ENCODE measurements around the gene CATSPERZ.
"Not testable (repeated sequence)": the region's sequence is repeated elsewhere in the genome, so short reads cannot be mapped to it uniquely, and the experiment has no call there.

The CATSPERZ gene

DNA sequence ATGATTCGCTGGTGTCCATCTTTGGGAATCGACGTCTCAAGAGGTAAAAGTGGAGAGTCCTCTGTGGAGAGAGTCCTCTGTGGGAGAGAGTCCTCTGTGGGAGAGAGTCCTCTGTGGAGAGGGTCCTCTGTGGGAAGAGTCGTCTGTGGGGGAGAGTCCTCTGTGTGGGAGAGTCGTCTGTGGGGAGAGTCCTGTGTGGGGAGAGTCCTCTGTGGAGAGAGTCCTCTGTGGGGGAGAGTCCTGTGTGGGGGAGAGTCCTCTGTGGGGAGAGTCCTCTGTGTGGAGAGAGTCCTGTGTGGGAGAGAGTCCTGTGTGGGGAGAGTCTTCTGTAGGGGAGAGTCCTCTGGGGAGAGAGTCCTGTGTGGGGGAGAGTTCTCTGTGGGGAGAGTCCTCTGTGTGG lies 20.9 kb downstream of the CATSPERZ start:
- DNase-seq = no peak

DNA sequence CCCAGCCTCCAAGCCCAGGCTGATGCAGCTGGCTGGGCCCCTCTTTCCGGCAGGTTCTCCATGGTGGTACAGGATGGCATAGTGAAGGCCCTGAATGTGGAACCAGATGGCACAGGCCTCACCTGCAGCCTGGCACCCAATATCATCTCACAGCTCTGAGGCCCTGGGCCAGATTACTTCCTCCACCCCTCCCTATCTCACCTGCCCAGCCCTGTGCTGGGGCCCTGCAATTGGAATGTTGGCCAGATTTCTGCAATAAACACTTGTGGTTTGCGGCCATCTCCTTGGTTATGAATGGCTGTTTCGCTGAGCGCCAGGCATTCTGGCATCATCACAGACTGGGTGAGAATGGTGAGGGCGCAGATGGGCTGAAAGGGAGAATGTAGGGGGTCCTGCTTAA lies 21.4 kb downstream of the CATSPERZ start:
- no peak for DNase-seq

DNA sequence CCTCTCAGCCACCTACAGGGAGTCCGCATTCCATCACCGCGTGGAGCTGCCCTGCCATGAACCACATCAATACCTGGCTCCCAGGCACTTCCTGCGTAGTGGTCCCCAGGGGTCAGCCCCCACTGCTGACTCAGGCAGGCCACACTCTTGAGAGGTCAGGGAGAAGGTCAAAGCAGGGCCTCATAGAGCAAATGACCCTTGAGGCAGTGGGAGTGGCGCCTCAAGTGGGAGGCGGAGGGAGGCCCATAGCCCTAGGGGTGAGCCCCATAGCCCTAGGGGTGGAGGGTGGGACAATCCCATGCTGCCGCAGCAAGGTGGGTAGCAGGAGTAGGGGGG lies 22.7 kb downstream of the CATSPERZ start:
- DNase-seq = no peak

DNA sequence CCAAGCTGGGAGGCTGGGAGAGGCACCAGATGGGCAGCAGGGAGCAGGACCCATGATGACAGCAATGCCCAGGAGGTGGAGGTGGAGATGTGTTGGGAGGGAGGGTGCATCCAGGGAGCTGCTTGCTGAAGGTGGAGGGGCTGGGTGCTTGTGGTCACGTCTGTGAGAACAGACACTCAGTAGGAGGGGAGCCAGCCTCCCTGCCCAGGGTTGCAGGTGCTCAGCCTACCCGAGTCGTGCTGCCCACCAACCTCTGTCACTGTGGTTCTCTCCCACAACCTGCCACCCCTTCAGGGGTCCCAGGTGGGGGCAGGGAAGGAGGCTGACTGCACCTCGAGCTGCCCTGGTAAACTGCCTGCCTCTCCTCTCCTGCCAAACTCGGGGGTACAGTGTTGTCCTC lies 23.2 kb downstream of the CATSPERZ start:
- no peak for DNase-seq

DNA sequence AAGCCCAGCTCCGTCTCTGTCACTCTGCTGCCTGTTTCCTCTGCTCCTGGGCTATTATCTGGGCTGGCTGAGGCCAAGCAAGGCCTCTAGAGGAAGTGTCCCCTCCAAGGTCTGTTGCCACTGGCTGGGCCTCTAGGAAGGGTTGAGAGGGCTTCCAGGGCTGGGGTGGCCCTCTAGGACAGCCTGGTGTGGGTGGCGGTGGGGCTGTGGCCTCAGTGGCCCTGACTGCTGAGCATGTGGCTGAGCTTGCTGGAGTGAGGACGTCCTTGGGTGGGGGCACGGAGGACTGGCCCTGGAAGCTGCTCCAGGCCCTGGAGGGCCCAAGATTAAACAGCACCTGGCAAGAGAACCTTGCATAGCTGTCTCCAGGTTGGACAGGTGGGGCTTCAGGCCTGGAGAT lies 23.8 kb downstream of the CATSPERZ start:
- DNase-seq = not testable (repeated sequence)

DNA sequence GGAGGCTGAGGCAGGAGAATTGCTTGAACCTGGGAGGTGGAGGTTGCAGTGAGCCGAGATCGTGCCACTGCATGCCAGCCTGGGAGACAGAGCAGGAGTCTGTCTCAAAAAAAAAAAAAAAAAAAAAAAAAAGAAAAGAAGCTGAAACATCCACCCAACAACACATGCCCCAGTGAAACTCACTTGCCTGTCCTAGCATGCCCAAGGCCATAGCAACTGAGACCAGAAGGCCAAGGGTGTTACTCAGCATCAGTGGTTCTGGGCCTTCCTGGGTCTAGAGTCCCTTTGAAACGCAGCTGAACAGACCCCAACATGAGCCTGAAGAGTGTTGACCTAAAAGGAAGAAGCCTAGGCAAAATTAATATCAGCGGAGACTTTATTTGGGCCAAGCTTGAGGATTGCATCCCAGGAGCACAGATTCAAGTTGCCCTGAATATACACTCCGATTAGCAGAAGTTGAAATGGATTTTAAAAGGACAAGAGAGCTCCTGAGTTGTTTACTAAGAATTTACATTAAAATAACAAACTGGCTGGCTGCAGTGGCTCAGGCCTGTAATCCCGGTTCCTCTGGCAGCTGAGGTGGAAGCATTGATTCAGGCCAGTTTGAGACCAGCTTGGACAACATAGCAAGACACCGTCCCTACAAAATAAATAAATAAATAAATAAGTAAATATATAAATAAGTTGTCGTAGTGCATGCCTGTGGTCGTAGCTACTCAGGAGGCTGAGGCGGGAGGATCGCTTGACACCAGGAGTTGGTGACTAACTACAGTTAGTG lies 24.7 kb downstream of the CATSPERZ start:
- no peak for DNase-seq

- no peak for DNase-seq
Measured at GRCh38 chr11:64327375-64327774, 27.2 kb downstream of the CATSPERZ start.

DNA sequence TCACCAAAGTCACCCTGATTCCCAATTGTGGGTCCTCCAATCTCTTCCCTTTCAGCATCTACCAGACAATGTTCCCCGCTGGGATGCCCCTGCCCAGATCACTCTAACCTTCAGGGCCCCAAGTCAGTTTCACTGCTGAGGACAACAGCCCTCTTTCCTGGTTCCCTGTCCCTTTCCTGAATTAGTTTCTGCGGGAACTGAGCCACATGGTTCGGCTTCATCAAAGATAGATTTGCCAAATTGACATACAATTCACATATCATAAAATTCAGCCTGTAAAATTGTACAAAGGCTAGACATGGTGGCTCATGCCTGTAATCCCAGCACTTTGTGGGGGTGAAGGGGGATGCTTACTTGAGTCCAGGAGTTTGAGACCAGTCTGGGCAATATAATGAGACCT lies 27.8 kb downstream of the CATSPERZ start:
- DNase-seq = no peak

GRCh38 chr11:64330888-64331287 lies 30.7 kb downstream of the CATSPERZ start:
- DNase-seq = no peak

- DNase-seq = no peak
Measured at GRCh38 chr11:64331569-64332371, 31.6 kb downstream of the CATSPERZ start.

DNA sequence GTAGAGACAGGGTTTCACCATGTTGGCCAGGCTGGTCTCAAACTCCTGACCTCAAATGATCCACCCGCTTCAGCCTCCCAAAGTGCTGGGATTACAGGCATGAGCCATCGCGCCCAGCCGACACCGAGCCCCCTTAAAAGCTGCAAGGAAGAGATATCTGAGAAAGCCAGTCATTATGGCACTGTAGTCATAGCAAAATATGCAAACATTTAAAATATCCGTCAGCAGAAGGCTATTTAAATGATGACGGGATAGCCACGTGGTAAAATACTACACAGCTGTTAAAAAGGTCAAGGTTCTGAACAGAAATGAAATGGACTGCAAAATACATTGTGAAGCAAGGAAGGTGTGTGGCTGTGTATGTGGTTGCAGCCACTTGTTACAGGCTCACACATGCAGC lies 33.4 kb downstream of the CATSPERZ start:
- no peak for DNase-seq

DNA sequence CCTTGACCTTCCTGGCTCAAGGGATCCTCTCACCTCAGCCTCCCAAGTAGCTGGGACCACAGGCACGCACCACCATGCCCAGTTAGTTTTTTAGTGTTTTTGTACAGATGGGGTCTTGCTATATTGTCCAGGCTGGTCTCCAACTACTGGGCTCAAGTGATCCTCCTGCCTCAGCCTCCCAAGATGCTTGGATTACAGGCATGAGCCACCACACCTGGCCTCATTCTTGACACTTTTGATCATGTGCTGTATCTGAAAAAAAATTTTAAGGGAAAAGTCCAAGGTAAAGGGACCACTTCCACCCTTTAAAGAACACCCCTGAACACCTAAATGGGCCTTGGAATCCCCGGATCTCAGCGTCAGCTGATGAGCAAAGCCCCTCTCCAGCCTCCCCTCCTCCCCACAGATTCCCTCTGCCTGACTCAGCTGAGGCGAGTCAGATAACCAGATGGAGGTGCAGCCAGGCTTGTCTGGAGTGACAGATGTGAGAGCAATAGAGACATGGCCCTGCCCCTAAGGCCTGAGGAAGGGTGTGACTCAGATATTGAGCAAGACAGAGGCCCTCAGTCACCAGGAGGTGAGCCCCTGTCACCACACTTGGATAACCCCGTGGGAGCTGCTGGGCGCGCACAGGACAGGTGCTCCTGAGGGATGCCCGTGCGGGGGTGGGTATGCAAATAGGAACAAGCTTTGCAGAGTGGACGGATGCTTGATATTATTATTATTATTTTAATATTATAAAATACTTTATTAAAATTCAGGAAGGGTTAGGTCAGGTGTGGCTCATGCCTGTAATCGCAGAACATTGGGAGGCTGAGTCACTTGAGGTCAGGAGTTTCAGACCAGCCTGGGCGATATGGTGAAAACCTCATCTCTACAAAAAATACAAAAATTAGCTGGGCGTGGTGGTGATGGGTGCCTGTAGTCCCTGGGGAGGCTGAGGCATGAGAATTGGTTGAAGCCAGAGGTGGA lies 34.9 kb downstream of the CATSPERZ start:
- peak; percentile 48 for DNase-seq

GRCh38 chr11:64337538-64338249 lies 37.5 kb downstream of the CATSPERZ start:
- no peak for DNase-seq

- DNase-seq = no peak
Measured at GRCh38 chr11:64338716-64339115, 38.6 kb downstream of the CATSPERZ start.

GRCh38 chr11:64339286-64339685 lies 39.1 kb downstream of the CATSPERZ start:
- DNase-seq = no peak

DNA sequence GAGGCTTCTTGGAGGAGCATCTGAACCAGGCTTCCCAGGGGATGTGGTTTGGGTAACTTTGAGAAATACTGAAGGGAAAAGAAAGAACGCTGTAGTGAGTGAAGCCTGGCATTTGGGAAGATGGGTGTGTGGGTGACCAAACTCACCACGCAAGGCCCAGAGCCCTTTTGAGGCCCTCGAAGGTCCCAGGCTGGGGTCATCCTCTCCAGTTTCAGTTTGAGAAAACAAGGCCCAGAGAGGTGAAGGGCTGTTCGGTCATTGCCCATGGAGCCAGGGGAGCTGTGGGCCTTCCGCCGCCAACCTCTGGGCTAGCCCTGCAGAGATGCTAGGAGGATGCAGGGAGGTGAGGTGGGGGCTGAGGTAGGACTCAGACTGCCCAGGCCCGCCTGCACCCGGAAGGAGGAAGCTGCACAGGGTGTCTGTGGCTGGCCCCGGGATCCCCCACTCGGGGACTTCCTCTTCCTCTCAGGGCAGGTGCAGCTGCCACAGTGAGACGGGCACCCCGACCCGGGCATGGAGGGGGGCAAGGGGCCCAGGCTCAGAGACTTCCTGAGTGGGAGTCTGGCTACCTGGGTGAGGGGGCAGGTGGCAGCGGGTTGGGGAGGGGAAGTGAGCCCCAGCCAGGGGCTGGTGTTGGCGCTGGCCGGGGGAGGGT lies 39.7 kb downstream of the CATSPERZ start, which contains the start of gene CCDC88B:
CCDC88B (plus strand) TSS at position 451 of the 655 bp plus-strand sequence; CDS start at position 514, 63 bp downstream.
- DNase-seq = no peak

DNA sequence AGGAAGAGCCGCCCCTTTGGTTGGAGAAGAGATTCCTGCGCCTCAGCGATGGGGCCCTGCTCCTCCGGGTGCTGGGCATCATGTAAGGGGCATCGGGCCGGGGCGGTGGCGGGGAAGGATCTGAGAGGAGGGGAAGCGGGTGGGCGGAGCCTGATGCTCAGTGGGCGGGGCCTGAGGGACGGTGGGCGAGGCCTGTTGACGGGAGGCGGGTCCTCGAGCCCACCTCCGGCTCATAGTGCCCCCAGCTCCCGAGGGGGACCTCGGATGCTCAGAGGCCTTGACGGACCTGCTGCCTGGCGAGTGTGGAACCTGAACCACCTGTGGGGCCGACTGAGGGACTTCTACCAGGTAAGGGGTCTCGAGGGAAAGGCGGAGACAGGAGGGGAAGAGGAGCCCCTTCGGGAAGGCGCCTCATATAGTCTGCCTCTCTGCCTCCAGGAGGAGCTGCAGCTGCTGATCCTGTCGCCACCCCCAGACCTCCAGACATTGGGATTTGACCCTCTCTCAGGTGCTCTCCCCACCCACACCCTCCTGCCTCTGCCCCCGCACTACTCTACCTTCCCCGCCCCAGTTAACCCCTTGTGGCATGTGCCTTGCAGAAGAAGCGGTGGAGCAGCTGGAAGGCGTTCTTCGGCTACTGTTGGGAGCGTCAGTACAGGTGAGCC lies 40.6 kb downstream of the CATSPERZ start:
- DNase-seq = peak; percentile 53

DNA sequence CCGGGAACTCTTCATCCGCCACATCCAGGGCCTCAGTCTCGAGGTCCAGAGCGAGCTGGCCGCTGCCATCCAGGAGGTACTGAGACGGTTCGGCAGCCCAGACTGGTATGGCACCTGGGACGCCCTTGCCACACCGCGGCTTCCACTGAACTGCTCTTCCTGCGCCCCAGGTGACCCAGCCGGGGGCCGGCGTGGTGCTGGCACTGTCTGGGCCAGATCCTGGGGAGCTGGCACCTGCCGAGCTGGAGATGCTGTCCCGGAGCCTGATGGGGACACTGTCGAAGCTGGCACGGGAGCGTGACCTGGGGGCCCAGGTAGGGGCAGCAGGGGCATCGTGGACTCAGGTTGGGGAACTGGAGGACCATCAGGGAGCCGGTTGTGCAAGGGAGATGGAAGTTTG lies 41.3 kb downstream of the CATSPERZ start:
- no peak for DNase-seq

DNA sequence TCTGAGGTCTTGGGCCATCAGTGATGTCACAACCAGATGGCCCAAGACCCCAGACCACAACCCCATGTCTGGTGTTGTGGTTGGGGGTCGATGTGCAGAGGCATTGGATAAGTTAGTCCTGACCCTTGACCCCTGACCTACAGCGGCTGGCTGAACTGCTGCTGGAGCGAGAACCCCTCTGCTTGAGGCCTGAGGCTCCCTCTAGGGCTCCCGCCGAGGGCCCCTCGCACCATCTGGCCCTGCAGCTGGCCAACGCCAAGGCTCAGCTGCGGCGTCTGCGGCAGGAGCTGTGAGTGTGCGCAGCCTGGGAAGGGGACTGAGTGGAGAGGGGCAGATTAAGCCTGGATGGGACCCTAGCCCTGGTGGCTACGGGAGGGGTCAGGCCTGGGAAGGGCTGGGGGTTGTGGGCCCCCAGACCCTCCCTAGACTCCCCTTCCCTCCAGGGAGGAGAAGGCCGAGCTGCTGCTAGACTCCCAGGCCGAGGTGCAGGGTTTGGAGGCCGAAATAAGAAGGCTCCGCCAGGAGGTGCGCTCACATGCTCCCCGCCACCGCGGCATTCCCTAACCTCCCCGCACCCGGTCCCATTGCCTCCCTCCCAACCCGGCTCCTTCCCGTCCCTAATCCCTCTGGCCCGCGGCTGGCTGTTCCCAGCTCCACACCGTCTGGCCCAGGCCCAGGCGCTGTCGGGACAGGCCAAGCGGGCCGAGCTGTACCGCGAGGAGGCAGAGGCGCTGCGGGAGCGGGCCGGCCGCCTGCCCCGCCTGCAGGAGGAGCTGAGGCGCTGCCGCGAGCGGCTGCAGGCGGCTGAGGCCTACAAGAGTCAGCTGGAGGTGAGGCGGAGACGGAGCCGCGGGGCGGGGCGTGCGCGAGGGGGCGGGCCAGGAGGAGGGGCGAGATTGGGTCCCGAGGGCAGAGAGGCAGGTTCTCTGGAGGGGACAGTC lies 42.0 kb downstream of the CATSPERZ start:
- peak; percentile 81 for DNase-seq

Measured in retina (tissue), 1 donor.